PC-3 (cell line): Measurements from ENCODE around the gene ZNF420. TPM values are rescaled to one million over a fixed set of nuclear protein-coding genes. Genes with fewer than 3 reads are reported as not detected.

ENCODE experiments used
- ATAC-seq: fragments of 200-7000 bp; cut with Tn5 transposase; 2 replicates; pipeline ENCODE4 v1.9.1; 2020; ENCODE audit warnings: mild to moderate bottlenecking, moderate library complexity
- BruUV-seq: library from RNA; stranded (reverse); fragments of 400-500 nt; replicated peaks from 2 replicates; lab custom pipeline; 2021; lab: Mats Ljungman, UMichigan
- CTCF ChIA-PET: fragments of 300-600 bp; sonication (Branson Sonifier 250); formaldehyde crosslinking; loops from one replicate; lab custom pipeline; 2022; ENCODE audit warnings: antibody characterized with exemption; lab: Charles Lee
- POLR2A ChIA-PET: fragments of 300-600 bp; sonication (Branson Sonifier 250); formaldehyde crosslinking; loops from one replicate; lab custom pipeline; 2022; ENCODE audit warnings: antibody characterized with exemption; ENCODE audit not compliant: unreplicated experiment; lab: Charles Lee
- DNase-seq: peaks from one replicate; pipeline ENCODE4 v3.0.0-alpha.2; 2015
- H2AFZ ChIP-seq: fragments of 300-600 bp; sonication (generic); 2 replicates; pipeline ENCODE4 v1.6.0; 2016; ENCODE audit warnings: antibody characterized with exemption, low read length
- H3F3A ChIP-seq: fragments of 300-600 bp; sonication (generic); one replicate; pipeline ENCODE4 v1.6.0; 2017; ENCODE audit warnings: antibody characterized with exemption, low read length, control low read depth, mild to moderate bottlenecking; ENCODE audit not compliant: unreplicated experiment
- H3K27ac ChIP-seq: fragments of 300-600 bp; sonication (generic); 2 replicates; pipeline ENCODE4 v1.5.1; 2016; ENCODE audit warnings: mild to moderate bottlenecking, low read length
- H3K27me3 ChIP-seq: fragments of 300-600 bp; sonication (generic); 2 replicates; pipeline ENCODE4 v1.6.1; 2016; ENCODE audit warnings: low read length, mixed read lengths
- H3K36me3 ChIP-seq: fragments of 300-600 bp; sonication (generic); 2 replicates; pipeline ENCODE4 v1.6.1; 2016; ENCODE audit warnings: low read depth, mixed run types, low read length, mixed read lengths
- H3K4me1 ChIP-seq: fragments of 300-600 bp; sonication (generic); 2 replicates; pipeline ENCODE4 v1.5.1; 2016; ENCODE audit warnings: low read length; ENCODE audit not compliant: insufficient read depth
- H3K4me2 ChIP-seq: fragments of 300-600 bp; sonication (generic); 2 replicates; pipeline ENCODE4 v1.6.0; 2016; ENCODE audit warnings: low read length
- H3K4me3 ChIP-seq: fragments of 300-600 bp; sonication (generic); 2 replicates; pipeline ENCODE4 v1.5.1; 2016; ENCODE audit warnings: mild to moderate bottlenecking, low read length, mixed read lengths
- H3K79me2 ChIP-seq: fragments of 300-600 bp; sonication (generic); 2 replicates; pipeline ENCODE4 v1.6.1; 2017; ENCODE audit warnings: low read length, mixed read lengths
- H3K9ac ChIP-seq: fragments of 300-600 bp; sonication (generic); 2 replicates; pipeline ENCODE4 v1.6.0; 2016; ENCODE audit warnings: mild to moderate bottlenecking, low read length
- H3K9me2 ChIP-seq: fragments of 300-600 bp; sonication (generic); replicated peaks from 2 replicates; pipeline ENCODE4 v1.6.1; 2016; ENCODE audit warnings: mixed run types, low read length, mixed read lengths
- H3K9me3 ChIP-seq: fragments of 300-600 bp; sonication (generic); 2 replicates; pipeline ENCODE4 v1.6.1; 2016; ENCODE audit warnings: low read length, mixed read lengths
- H4K20me1 ChIP-seq: fragments of 300-600 bp; sonication (generic); 2 replicates; pipeline ENCODE4 v1.6.1; 2016; ENCODE audit warnings: low read length, mixed read lengths
- CTCF ChIP-seq: fragments of 300-600 bp; sonication (generic); conservative IDR thresholded peaks from 2 replicates; pipeline ENCODE4 v1.5.1; 2017; ENCODE audit warnings: antibody characterized with exemption, low read depth, mild to moderate bottlenecking, low read length
- EZH2 ChIP-seq: fragments of 300-600 bp; sonication (generic); IDR thresholded peaks from one replicate; pipeline ENCODE4 v1.6.1; 2017; ENCODE audit warnings: antibody characterized with exemption, mild to moderate bottlenecking, low read length; ENCODE audit not compliant: unreplicated experiment
- EZH2phosphoT487 ChIP-seq: fragments of 300-600 bp; sonication (generic); IDR thresholded peaks from 2 replicates; pipeline ENCODE4 v1.6.1; 2018; ENCODE audit warnings: mild to moderate bottlenecking, antibody characterized with exemption, low read length, borderline replicate concordance
- intact Hi-C: fragments of 100-400 bp; cut with micrococcal nuclease; formaldehyde crosslinking; loops from 2 replicates; pipeline ENCODE4 v1.9.0; 2023
- total RNA-seq: library from RNA; depleted of rRNA; stranded (reverse); fragments of >200 nt; gene quantifications from 2 replicates; pipeline ENCODE4 v1.2.3, GENCODE V29; 2014

The ZNF420 gene
- total RNA-seq, 1 experiment from 2014 or later = 2.3 TPM

- peaks cover 20% of the 10 kb centered on the region for H3K79me2 ChIP-seq
- ChIA-PET CTCF (no interaction called here), POLR2A (interaction anchor here (0.6 kb wide), 1 partner anchor 228 kb away, joined by 3 read pairs; no protein-coding TSS in a partner anchor)
- H3K27me3 ChIP-seq = no peaks in the 10 kb centered on the region
- H3K4me1 ChIP-seq = no peaks in the 10 kb centered on the region
- peak overlapping the region; percentile 81 for H3K4me2 ChIP-seq
- TSS peak; percentile 57 for BruUV-seq
- H3K9ac ChIP-seq = peak overlapping the region; percentile 76
- TF ChIP-seq CTCF = no peak
- TF ChIP-seq EZH2phosphoT487 = no peak
- TF ChIP-seq EZH2 = no peak
- DNase-seq = no peak
- H3F3A ChIP-seq = no peaks in the 10 kb centered on the region
- no peaks in the 10 kb centered on the region for H4K20me1 ChIP-seq
- H3K27ac ChIP-seq = no peak overlapping the region
- H2AFZ ChIP-seq = peak overlapping the region; percentile 93
- H3K9me2 ChIP-seq = no peaks in the 10 kb centered on the region
- peak overlapping the region; percentile 86 for H3K4me3 ChIP-seq
- peaks cover 12% of the 10 kb centered on the region; the same call in 1 of the 2 replicates for H3K9me3 ChIP-seq
- H3K36me3 ChIP-seq = peaks cover 9% of the 10 kb centered on the region
- no peak for ATAC-seq
- intact Hi-C loops = no loop called here
These were observed 442 bp downstream of the ZNF420 start for GRCh38 chr19:37078717-37079032.

- Histone ChIP-seq H2AFZ (peak overlapping the region; percentile 93; the same call in 1 of the 2 replicates), H3F3A (no peaks in the 10 kb centered on the region), H3K36me3 (peaks cover 9% of the 10 kb centered on the region), H3K4me1 (no peaks in the 10 kb centered on the region), H3K4me2 (peak overlapping the region; percentile 81), H3K4me3 (peak overlapping the region; percentile 86), H3K27me3 (no peaks in the 10 kb centered on the region), H3K27ac (no peak overlapping the region), H4K20me1 (no peaks in the 10 kb centered on the region), H3K9ac (peak overlapping the region; percentile 76; the same call in 1 of the 2 replicates), H3K9me3 (peaks cover 13% of the 10 kb centered on the region; the same call in 1 of the 2 replicates), H3K79me2 (peaks cover 20% of the 10 kb centered on the region), H3K9me2 (no peaks in the 10 kb centered on the region)
- no TSS peak for BruUV-seq
- ChIA-PET CTCF (no interaction called here), POLR2A (no interaction called here)
- no peak for TF ChIP-seq EZH2
- no peak for TF ChIP-seq CTCF
- TF ChIP-seq EZH2phosphoT487 = no peak
- intact Hi-C loops = no loop called here
- ATAC-seq = no peak
- no peak for DNase-seq
These were observed 1.0 kb downstream of the ZNF420 start for GRCh38 chr19:37079238-37079637.

- intact Hi-C loops = no loop called here
- H3K9me3 ChIP-seq = peaks cover 11% of the 10 kb centered on the region; the same call in 1 of the 2 replicates
- H3K79me2 ChIP-seq = peaks cover 20% of the 10 kb centered on the region
- no peaks in the 10 kb centered on the region for H3K9me2 ChIP-seq
- no peaks in the 10 kb centered on the region for H4K20me1 ChIP-seq
- no peaks in the 10 kb centered on the region for H3F3A ChIP-seq
- ChIA-PET CTCF (no interaction called here), POLR2A (no interaction called here)
- no peak overlapping the region for H3K9ac ChIP-seq
- no peak overlapping the region for H2AFZ ChIP-seq
- no TSS peak for BruUV-seq
- H3K4me1 ChIP-seq = no peaks in the 10 kb centered on the region
- peaks cover 16% of the 10 kb centered on the region for H3K36me3 ChIP-seq
- H3K27ac ChIP-seq = no peak overlapping the region
- H3K27me3 ChIP-seq = no peaks in the 10 kb centered on the region
- H3K4me3 ChIP-seq = no peak overlapping the region
- H3K4me2 ChIP-seq = no peak overlapping the region
- ATAC-seq (no peak), DNase-seq (no peak)
- TF ChIP-seq EZH2 (no peak), EZH2phosphoT487 (no peak), CTCF (no peak)
These were observed 4.1 kb downstream of the ZNF420 start for GRCh38 chr19:37082307-37082706.
